ENCODE results near the gene ADAT1.
"Not testable (repeated sequence)": the region's sequence is repeated elsewhere in the genome, so short reads cannot be mapped to it uniquely, and the experiment has no call there.

The ADAT1 gene

DNA sequence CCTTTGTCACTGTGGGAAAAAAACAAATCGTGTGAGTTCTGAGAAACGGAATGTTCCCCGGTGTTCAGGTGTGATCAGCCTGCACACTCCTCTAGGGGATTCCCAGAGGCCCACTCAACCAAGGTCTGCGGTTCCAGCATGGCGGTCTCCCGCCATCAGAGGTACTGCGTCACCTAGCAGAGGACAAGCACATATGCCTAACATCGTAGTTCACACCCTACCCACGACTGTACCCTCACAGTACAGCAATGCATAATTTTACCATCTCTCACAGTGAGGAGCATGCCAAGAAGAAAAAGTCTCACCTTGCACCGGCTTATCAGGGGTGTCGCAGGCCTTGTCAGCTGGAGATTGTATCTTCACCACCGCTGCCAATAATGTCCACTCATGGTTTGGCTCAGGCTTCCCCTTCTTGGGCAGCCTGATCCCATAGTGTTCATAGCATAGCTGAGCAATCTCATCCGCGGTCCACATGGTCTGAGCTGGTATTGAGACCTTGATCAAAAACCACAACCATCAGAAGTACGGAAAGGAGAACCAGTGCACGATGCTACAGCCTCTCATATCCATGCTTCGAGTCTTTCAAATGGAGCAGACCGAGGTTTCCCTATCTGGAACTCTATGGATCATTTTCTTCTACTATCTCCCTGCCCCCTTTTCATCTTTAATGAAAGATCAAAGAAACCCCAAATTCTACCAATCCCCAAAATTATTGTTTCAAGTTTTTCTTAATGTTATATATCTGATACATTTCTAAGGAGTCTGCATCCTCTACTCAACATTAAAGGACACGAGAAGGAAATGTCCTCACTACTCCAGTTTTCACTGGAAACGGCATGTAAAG, 2.5 kb downstream of the ADAT1 start:
- no peak for DNase-seq (ENCODE audit: low spot score)

- no peak for DNase-seq (ENCODE audit: low spot score)
Measured at GRCh38 chr16:75618780-75619179, 4.3 kb downstream of the ADAT1 start.

GRCh38 chr16:75617121-75617520, 6.0 kb downstream of the ADAT1 start:
- no peak for DNase-seq (ENCODE audit: low spot score)

GRCh38 chr16:75616521-75617010, 6.5 kb downstream of the ADAT1 start:
- DNase-seq (ENCODE audit: low spot score), result no peak

- no peak for DNase-seq (ENCODE audit: low spot score)
Measured at GRCh38 chr16:75615619-75616018, 7.5 kb downstream of the ADAT1 start.

- no peak for DNase-seq (ENCODE audit: low spot score)
Measured at GRCh38 chr16:75614066-75614897, 8.8 kb downstream of the ADAT1 start.

GRCh38 chr16:75606507-75606906, 16.6 kb downstream of the ADAT1 start:
- no peak for DNase-seq (ENCODE audit: low spot score)

- no peak for DNase-seq (ENCODE audit: low spot score)
Measured at GRCh38 chr16:75603241-75603640, 19.8 kb downstream of the ADAT1 start.

DNA sequence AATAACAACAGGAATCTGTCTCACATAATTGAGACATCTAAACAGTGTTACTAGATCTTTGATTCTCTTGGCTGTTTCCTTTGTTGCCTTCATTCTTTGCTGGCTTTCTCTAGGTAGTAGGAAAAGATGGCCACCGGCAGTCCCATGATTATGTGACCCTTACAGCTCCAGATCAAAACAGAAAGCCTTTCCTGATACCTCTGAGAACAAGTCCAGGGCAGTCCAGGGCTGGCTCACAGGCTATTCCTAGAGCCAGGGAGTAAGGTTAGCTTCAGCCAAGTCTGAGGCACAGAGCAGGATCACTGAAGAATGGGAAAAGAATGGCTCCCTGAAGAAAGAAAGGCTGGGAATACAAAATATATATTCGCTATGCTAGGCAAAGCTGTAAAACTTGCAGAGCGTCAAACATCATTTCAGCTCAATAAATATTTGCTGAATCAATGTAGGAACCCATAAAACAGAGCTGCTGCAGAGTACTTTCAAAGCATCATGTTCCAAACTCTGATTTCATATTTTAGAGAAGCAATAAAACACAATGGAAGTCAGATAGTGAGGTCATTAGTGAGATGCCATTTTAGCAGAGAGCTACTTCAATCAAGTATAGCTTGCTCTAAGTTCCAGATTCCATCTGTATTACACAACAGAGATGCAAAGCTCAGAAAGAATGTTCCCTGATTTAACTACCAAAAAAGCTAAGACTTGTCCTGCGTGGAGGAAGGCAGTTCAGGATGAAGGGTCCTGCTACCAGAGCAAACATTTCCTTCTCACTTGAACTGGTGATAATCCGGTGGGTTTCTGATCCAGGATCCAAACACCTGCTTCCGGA, 23.4 kb downstream of the ADAT1 start:
- DNase-seq (ENCODE audit: low spot score), result no peak

DNA sequence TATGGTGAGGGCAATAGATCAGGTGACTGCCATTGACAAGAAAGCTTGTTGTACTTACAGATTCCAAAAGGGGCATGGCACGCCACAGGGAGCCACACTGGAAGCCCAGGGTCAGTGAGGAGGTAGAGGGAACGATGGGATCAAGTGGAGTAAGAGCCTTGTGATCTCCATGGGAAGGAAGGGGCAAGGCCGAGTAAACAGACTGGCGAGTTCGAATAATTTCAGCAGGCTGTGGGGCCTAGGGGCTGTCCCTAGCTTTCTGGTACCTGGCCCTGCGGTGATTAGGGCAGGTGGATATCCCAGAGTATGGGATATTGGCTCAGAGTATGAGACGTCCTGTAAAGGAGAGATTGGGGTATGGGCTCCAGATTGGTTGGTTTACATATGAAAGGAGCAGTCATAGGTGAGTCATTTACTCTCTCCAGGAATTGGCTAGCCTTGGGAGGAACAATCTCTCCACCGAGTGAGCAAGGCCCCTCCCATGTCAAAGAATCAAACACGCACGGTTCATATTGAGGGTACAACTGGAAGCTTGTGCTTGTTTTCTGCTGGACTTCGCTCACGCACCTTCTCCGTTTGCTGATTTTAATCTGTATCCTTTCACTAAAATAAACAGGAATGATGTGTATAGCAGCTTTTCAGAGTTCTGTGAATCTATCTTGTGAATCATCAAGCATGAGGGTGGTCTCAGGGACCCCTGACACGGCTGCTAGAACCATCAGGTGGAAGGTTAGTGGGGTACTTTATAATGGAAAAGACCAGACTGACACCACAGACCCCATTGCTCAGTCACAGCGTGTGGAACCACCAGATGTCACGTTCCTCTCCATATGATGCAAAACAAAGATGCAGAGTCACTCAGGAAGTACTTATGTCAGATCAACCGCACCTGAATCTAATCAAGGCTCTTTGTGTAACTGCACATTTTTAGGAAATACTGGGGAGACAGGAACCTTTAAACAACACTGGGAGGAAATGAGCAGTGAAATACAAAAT, 29.0 kb downstream of the ADAT1 start:
- DNase-seq (ENCODE audit: low spot score), result no peak

- no peak for DNase-seq (ENCODE audit: low spot score)
Measured at GRCh38 chr16:75593308-75593707, 29.8 kb downstream of the ADAT1 start.

DNA sequence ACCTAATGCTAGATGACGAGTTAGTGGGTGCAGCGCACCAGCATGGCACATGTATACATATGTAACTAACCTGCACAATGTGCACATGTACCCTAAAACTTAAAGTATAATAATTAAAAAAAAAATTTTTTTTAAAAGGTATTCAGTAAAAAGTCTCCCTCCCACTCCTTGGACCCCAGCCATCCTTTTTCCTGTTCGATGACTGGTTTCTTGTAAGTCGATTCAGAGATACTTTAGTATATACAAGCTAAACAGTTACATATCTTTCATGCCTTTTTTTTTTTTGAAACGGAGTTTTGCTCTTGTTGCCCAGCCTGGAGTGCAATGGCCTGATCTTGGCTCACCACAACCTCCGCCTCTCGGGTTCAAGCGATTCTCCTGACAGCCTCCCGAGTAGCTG, 31.2 kb downstream of the ADAT1 start:
- DNase-seq (ENCODE audit: low spot score), result not testable (repeated sequence)

DNA sequence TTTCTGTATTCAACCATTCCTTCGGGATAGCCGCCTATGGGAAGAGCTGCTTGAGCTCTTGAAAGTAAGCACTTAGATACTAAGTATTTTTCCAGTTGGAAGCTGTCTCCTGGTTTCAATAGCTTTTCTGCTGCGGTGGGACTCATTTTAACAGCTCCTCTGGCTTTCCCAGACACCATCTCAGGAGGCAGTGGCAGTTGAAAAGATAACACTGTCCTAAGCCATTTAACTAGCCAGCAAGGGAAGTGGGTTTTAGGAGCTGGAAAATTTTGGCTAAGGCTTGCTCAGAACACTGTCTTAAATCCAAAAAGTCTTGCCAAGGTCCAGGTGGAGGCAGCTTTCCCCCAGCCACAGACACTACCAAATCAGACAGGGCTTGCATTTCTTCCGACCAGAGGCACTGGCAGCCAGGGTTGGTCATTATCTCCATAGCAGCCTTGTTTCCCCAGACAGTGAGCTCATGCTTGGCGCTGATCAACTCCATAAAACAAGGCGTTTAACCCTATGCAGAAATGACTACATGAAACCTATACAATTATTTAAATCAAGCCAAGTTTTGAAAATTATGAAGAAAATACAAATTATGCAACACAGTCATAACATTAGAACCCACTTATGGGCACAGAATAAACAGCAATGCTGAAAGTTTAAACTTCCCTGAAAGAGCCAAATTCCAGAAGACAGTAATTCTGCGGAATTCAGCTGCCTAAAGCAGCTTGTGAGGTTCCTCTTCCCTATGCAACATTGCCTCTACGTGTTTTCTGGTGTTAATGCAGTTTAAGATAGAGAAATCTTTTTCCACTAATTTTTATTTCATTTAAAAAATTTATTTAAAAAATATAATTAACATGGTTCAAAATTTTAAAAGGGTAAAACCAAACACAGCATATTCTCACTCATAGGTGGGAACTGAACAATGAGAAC, 31.9 kb downstream of the ADAT1 start:
- DNase-seq (ENCODE audit: low spot score), result no peak

DNA sequence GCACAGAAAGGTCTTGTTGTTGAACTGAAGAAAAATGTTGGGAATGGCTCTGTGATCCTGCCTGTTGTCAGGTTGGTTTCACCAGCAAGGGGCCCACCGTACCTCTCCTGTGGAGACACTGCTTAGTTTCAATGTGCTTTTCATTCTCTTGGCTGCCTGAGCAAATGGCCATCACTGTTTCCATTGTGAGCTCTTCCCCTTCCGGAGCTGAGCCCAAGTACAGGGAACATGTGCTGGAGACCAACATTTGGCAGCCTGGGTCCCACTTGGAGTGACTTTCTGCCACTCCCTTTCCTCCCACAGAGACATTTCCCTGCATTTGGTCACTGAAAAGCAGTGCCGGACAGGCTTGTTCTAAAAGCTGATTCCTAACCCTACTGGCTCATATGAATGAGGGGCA, 33.8 kb downstream of the ADAT1 start:
- DNase-seq (ENCODE audit: low spot score), result no peak

DNA sequence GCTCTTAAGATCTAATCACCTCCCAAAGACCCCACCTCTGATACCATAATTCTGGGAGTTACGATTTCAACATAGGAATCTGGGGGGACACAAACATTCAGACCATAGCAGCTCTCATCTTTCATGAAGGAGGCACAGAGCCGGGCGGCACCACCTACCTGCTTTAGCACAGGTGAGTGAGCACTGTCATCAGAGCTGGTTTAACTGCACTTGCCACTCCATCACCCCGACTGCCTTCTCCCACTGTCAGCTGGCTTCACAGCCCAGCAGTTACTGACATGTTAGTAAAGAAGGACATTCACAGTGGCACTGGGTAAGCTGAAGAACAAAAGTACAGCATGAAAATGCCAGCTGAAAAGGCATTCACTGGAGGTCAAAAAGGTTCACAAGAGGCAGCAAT, 34.4 kb downstream of the ADAT1 start:
- DNase-seq (ENCODE audit: low spot score), result no peak

DNA sequence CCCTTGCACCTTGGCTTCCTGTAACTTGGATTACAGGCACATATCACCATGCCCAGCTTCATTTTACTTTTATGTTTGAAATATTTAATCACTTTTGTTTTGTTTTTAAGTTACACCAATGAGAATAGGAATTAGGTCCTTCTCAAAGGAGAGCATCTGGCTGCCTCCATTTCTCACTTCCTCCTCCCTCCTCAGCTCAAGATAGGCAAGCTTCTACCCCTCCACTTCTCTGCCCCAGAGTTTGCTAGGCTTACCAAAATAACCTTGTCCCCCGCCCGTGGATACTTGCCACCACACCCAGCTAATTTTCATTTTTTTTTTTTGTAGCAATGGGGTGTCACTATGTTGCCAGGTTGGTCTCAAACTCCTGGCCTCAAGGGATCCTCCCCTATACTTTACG, 39.0 kb downstream of the ADAT1 start:
- DNase-seq (ENCODE audit: low spot score), result no peak

DNA sequence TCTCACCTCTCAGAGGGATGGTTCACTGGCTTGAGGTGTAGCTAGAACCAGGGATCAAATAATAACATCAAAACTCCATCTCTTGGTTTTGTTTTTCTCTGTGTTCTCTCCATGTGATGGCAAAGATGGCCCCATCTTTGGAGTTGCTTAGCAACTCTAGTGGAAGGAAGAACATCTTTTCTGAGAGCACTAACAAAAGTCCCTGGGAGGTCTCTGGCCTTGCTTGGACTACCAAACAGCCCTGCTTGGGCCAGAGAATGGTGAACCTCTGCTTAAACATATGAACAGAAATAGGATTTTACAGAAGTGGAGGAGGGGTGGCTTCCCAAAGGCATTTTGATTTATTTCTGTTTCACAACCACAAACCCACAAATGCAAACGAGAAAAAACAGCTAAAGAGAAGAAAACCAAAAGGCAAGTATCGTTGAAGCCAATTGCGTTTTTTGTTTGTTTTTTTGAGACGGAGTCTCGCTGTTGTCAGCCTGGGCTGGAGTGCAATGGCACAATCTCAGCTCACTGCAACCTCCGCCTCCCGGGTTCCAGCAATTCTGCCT, 43.7 kb downstream of the ADAT1 start:
- DNase-seq (ENCODE audit: low spot score), result no peak

DNA sequence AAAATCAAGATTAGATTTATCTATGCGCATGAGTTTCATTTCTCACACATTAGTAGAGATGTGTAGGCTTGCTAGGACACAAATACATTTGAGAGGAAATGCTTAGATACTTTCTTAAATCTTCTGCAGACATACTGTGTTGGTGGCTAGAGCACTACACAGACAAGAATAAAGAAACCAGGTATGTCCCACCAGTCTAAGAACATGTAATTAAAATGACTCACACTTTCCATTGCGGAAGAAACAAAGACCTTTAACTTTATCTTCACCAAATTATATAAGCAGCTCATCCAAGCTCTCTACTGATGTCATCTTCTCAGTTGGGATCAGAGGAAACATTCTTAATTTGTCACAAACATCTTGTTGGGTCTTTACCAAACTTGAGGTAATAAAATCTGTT, 44.4 kb downstream of the ADAT1 start:
- DNase-seq (ENCODE audit: low spot score), result no peak

DNA sequence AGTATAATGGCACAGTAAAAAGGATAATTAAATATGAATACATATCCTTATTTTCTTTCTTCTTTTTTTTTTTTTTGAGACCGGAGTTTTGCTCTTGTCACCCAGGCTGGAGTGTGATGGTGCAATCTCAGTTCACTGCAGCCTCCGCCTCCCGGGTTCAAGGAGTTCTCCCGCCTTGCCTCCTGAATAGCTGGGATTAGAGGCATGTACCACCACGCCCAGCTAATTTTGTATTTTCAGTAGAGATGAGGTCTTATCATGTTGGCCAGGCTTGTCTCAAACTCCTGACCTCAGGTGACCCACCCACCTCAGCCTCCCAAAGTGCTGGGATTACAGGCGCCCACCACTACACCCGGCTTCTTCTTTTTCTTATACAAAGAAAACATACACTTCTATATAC, 44.9 kb downstream of the ADAT1 start:
- no peak for DNase-seq (ENCODE audit: low spot score)

DNA sequence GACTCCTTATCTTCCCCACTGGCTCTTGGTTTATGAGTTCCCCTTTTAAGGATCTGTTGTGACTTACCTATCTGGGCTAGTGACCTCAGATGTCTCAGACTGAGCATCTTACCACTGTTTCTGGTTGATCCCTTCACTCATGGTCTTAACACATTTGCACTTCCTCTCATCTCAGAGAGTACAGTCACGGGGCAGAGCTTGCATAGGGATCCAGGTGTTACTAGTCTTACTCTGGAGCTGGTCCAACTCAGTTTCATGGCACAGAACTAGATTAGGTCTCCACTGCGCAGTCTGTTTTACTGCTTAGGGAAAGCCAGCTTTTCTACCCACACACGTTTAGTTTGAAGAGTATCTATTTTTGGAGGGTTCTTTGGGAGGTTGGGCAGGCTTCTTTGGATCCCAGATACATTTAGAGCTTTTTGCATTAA, 46.7 kb downstream of the ADAT1 start:
- DNase-seq (ENCODE audit: low spot score), result no peak
